Superior temporal gyrus (tissue), 1 donor: ENCODE data around the gene REM1.
A peak's percentile ranks its signal among the peaks of the same experiment; 100 is the strongest.
"Not testable (repeated sequence)": the region's sequence is repeated elsewhere in the genome, so short reads cannot be mapped to it uniquely, and the experiment has no call there.

Experiments used
- DNase-seq: peaks from one replicate; pipeline ENCODE4 v3.0.0-alpha.2; 2016; ENCODE audit errors: extremely low spot score

REM1 gene

GRCh38 chr20:31484001-31484400, 8.9 kb downstream of the REM1 start:
- no peak for DNase-seq

GRCh38 chr20:31485450-31486339, 10.6 kb downstream of the REM1 start:
- no peak for DNase-seq

GRCh38 chr20:31488115-31488514, 13.0 kb downstream of the REM1 start:
- DNase-seq: no peak

- DNase-seq: no peak
These were observed 14.1 kb downstream of the REM1 start for GRCh38 chr20:31489152-31489551.

GRCh38 chr20:31490752-31491151, 15.7 kb downstream of the REM1 start:
- DNase-seq: no peak

- no peak for DNase-seq
These were observed 19.0 kb downstream of the REM1 start for GRCh38 chr20:31494131-31494530.

GRCh38 chr20:31496761-31497295, 21.7 kb downstream of the REM1 start:
- DNase-seq: no peak

GRCh38 chr20:31497838-31498540, 22.9 kb downstream of the REM1 start:
- no peak for DNase-seq

- no peak for DNase-seq
These were observed 25.4 kb downstream of the REM1 start for GRCh38 chr20:31500527-31500926.

- DNase-seq: peak; percentile 85
These were observed 28.0 kb downstream of the REM1 start for GRCh38 chr20:31502884-31503673.

- no peak for DNase-seq
These were observed 30.8 kb downstream of the REM1 start for GRCh38 chr20:31505903-31506302.

GRCh38 chr20:31508517-31509244, 33.6 kb downstream of the REM1 start:
- no peak for DNase-seq

- peak; percentile 95 for DNase-seq
These were observed 39.3 kb downstream of the REM1 start, which contains the start of gene HM13 for GRCh38 chr20:31514154-31515071. HM13 (plus strand) TSS chr20:31514442; CDS start chr20:31514552, 110 bp downstream.

- DNase-seq: no peak
These were observed 40.1 kb downstream of the REM1 start for GRCh38 chr20:31515072-31515774.

GRCh38 chr20:31515775-31516107, 40.7 kb downstream of the REM1 start:
- no peak for DNase-seq

- DNase-seq: no peak
These were observed 41.1 kb downstream of the REM1 start for GRCh38 chr20:31516166-31516565.

- DNase-seq: no peak
These were observed 41.6 kb downstream of the REM1 start for GRCh38 chr20:31516651-31517050.

GRCh38 chr20:31517373-31517772, 42.3 kb downstream of the REM1 start:
- DNase-seq: no peak

GRCh38 chr20:31521267-31521666, 46.2 kb downstream of the REM1 start:
- not testable (repeated sequence) for DNase-seq

GRCh38 chr20:31522731-31523130, 47.6 kb downstream of the REM1 start:
- DNase-seq: no peak
